GM21390 (cell line): Measurements from ENCODE around the gene GRIK4.
A peak's percentile ranks its signal among the peaks of the same experiment; 100 is the strongest.
"Not testable (repeated sequence)": the region's sequence is repeated elsewhere in the genome, so short reads cannot be mapped to it uniquely, and the experiment has no call there.

Experiments used
- ATAC-seq: cut with Tn5 transposase; IDR thresholded peaks from one replicate; pipeline ENCODE4 v1.9.1; 2021; ENCODE audit not compliant: unreplicated experiment

GRIK4 gene

DNA sequence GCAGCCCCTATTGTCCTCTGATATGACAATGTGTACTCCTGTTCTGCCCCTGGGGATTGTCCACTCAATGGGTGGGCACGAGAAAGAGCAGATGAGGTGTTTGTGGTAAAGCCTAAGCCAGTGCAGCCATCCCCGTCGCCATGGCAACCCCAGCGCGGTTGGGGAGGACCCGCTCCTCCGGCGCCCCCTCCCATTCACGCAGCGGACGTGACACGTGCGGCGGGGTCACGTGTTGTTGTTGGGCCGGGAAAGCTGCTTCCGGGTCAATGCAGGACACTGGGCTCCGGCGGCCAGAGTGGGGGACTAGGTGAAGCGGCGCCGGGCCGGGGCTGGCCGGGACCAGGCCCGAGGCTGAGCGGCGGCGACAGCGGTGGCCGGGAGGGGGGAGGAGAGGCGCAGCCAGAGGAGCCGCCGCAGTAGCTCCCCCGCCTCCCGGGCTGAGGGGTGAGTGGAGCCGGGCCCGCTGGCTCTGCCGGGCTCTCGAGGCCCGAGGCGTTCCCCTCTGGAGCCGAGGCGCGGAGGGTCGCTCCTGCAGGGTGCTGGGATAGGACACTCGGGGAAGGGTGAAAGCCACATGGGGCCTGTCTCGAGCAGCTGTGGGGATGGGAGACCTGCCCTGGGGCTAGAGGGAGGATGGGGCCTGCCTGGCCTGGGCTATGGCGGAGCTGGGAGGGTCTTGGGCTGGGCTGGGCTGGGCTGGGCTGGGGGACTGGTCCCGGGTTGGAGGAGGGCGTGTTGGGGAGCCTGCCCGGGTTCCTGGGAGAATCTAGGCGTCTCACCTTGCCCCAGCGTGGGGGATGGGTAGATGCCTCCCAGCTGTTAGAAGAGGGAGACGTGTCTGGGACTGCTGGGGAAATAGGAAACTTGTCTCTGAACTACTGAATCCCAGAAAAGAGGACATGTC lies 512.6 kb downstream of the GRIK4 start, which contains the start of gene TBCEL:
Gene TBCEL, plus strand, starts transcription at position 255 of the 904 bp plus-strand sequence. CDS start 21,589 bp downstream, outside the sequence.
- ATAC-seq = peak; percentile 96

DNA sequence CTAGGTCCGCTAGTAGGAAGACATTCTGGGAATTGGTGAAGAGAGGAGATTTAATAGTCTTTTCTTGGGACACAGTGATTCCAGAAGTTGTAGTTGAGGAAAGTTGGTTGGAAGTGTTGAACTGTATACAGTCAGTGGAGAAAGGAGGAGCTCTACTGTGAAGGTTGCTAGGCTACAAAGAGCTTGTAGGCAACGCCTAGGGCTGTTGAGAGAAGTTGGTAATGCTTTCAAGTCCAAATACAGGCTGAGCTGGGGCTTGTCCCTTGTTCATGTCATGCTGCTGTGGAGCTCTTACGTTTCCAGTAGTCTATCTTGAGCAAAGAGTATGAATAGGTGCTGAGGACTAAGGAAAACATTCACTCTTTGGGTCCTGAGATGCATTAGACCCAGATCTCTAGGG lies 513.4 kb downstream of the GRIK4 start:
- no peak for ATAC-seq

DNA sequence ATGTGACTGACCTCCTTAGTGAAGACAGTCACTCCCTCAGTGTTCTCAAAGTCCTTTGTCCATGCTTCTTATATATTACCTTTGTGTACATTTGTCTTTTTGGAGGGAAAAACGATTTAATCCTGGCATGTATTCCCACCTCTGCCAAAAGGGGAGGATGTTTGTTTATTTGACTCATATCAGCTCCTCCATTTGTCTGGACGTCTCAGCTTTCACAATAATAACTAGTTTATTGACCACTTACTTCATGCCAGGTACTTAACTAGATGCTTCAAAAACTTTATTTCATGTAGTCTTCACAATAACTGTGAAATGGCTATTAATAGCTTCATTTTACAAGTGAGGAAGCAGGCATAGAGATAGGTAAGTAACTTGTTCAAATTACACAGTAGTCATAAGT lies 517.6 kb downstream of the GRIK4 start:
- ATAC-seq = no peak

DNA sequence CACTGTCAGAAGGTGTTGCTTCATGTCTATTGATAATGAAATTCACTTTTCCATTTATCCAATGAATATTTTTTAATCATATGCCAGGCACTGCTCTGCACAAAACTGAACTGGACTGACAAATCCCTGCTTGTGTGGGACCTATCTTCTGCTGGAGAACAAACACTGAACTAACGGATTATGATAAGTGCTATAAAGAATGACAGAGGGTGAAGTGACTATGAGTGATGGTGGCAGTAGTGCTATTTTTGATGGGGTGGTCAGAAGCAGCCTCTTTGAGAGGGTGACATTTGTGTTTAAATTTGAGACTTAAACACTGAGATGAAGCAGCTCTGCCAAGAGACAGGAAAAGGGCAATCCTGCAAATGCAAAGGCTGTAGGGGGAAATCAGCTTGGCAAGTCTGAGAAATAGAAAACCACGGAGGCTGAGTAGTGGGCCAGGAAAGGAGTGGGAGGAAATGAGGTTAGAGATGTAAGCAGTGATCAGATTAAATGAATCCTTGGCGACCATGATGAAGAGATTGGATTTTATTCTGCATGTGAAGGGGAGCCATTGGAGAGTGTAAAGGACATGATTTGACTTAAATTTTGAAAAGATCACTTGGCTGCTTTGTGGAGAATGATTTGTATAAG lies 518.4 kb downstream of the GRIK4 start:
- no peak for ATAC-seq

- ATAC-seq = no peak
These were observed 519.6 kb downstream of the GRIK4 start for GRCh38 chr11:121031167-121031566.

- ATAC-seq = not testable (repeated sequence)
These were observed 520.1 kb downstream of the GRIK4 start for GRCh38 chr11:121031648-121032047.

DNA sequence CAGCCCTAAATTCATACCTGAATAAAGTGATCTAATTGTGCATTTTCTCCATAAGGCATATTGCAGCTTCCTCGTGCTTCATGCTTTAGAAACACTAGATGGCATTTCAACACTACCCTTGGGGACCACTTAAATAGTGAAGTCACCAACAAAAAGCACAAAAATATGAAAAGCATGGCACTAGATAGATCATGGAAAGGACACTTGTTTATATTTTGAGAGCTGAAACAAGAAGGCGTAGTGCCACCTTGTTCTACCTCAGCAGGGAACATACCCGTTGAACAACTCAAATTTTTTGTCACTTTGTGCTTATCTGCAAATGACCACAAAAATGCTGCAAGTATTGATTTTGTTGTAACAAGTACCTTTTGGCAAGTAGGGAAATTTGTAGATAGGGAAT lies 521.0 kb downstream of the GRIK4 start:
- no peak for ATAC-seq

- no peak for ATAC-seq
These were observed 522.1 kb downstream of the GRIK4 start for GRCh38 chr11:121033635-121034034.

DNA sequence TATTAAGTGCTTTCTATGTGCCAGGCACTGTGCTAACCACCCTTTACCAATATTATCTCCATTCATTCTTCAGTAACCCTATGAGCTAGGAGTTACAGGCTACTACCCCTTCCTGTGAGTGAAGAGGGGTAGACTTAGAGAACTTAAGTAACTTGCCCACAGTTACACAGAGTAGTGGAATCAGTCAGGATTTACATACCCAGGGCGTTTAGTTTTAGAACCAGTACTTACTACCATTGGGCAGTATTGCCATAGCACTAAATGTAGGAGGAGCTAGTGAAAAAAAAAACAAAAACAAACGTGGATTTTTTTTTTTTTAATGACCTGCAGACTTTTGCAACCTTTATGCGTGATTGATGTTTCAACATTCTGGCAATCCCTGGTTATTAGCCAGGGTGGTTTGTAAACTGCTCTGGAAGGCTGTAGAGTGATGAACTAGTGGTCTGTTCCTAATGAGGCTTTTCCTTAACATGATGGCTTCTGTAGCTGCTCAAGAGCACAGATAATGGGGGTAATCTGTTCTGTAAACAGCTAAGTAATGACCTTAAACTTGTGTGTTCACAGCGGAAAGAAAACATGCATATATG lies 523.7 kb downstream of the GRIK4 start:
- ATAC-seq = no peak

DNA sequence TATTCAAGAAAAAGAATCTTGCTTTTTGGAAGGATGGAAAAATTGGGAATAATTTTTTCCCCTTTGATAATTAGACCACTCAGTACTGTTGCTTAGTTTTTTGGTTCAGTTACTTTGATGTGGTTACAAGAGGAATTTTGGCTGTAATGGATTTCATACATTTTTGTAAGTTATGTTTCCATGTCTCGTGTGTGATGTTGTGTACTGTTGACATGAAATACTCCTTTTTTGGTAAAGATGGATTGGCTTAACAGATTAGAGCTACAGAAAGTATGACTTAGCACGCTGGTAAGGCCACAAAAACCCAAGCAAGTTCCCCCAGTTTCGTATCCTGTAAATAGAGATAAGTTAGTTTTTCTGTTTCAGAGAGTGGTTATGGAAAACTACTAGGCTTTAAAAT lies 524.2 kb downstream of the GRIK4 start:
- no peak for ATAC-seq

DNA sequence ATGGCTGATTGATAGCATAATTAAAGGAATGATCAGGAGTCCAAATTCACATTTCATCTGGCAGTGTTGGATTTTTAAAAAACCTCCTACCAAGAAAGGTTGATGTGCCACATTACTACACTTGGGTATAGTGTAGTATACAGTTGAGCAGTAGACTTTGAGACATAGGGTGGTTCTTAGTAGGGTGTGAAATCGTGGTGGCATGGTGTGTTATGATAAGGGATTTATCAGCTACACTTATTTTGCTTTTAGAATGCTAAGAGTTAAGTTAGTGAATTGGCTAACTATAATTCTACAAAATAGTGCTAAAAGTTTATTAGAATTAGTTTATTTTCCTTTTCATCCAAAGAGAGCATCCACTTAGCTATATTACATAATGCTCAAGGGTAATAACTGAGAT lies 525.5 kb downstream of the GRIK4 start:
- ATAC-seq = no peak
